GM21528 (cell line): ENCODE results near the gene TCAP.
"Not testable (repeated sequence)": the region's sequence is repeated elsewhere in the genome, so short reads cannot be mapped to it uniquely, and the experiment has no call there.

Experiments used
- ATAC-seq: cut with Tn5 transposase; IDR thresholded peaks from one replicate; pipeline ENCODE4 v1.9.1; 2021; ENCODE audit warnings: mild to moderate bottlenecking, moderate library complexity; ENCODE audit not compliant: unreplicated experiment, low FRiP score

TCAP gene

GRCh38 chr17:39677542-39678339 is 12.6 kb downstream of the TCAP start:
- no peak for ATAC-seq

GRCh38 chr17:39678340-39679116 is 13.4 kb downstream of the TCAP start:
- ATAC-seq = no peak

GRCh38 chr17:39679521-39680192 is 14.5 kb downstream of the TCAP start:
- ATAC-seq = no peak

- no peak for ATAC-seq
Measured at GRCh38 chr17:39683295-39683939, 18.3 kb downstream of the TCAP start.

GRCh38 chr17:39684369-39685192 is 19.4 kb downstream of the TCAP start:
- ATAC-seq = no peak

GRCh38 chr17:39687101-39687545 is 22.0 kb downstream of the TCAP start:
- ATAC-seq = no peak

- ATAC-seq = peak; percentile 73
Measured at GRCh38 chr17:39687546-39688474, 22.7 kb downstream of the TCAP start, which contains the start of gene PGAP3. TSS of gene PGAP3 (minus strand) at chr17:39688057. CDS start at chr17:39688014, 43 bp downstream.

- no peak for ATAC-seq
Measured at GRCh38 chr17:39688475-39688835, 23.3 kb downstream of the TCAP start.

GRCh38 chr17:39688945-39689344 is 23.8 kb downstream of the TCAP start:
- no peak for ATAC-seq

- no peak for ATAC-seq
Measured at GRCh38 chr17:39694593-39694992, 29.4 kb downstream of the TCAP start.

- no peak for ATAC-seq
Measured at GRCh38 chr17:39695089-39695474, 29.9 kb downstream of the TCAP start.

GRCh38 chr17:39696731-39697130 is 31.6 kb downstream of the TCAP start:
- ATAC-seq = no peak

- ATAC-seq = no peak
Measured at GRCh38 chr17:39697961-39698360, 32.8 kb downstream of the TCAP start.

- ATAC-seq = not testable (repeated sequence)
Measured at GRCh38 chr17:39699157-39699817, 34.1 kb downstream of the TCAP start.

- ATAC-seq = no peak
Measured at GRCh38 chr17:39699818-39700147, 34.6 kb downstream of the TCAP start, which contains the start of gene ERBB2. TSS of gene ERBB2 (plus strand) at chr17:39700064. CDS start at chr17:39700239, 175 bp downstream.

- ATAC-seq = no peak
Measured at GRCh38 chr17:39700148-39700987, 35.2 kb downstream of the TCAP start.

- ATAC-seq = no peak
Measured at GRCh38 chr17:39701012-39701783, 36.0 kb downstream of the TCAP start.
